H1 (cell line): Measurements from ENCODE around the gene CENPP. TPM values are rescaled to one million over a fixed set of nuclear protein-coding genes. Genes with fewer than 3 reads are reported as not detected.

ENCODE experiments used
- CTCF ChIA-PET: fragments of 300-600 bp; sonication (Branson Sonifier 250); formaldehyde crosslinking; loops from one replicate; lab custom pipeline; 2021; ENCODE audit not compliant: partially characterized antibody; lab: Charles Lee
- POLR2A ChIA-PET: fragments of 300-600 bp; sonication (Branson Sonifier 250); formaldehyde crosslinking; loops from one replicate; lab custom pipeline; 2021; ENCODE audit warnings: inconsistent platforms; ENCODE audit not compliant: partially characterized antibody; lab: Charles Lee
- DNase-seq, 2 experiments: peaks; one replicate each; pipeline versions ENCODE4 v3.0.0 to v3.0.0-alpha.2; 2010 to 2022; ENCODE audit warnings: low spot score in 2 of 2, low read depth in 1 of 2, mixed read lengths in 1 of 2
- FAIRE-seq: peaks from 2 replicates; lab custom pipeline; 2011; peaks lifted over from hg19 to GRCh38; lab: Jason Lieb, UNC
- H2AFZ ChIP-seq: 2 replicates; pipeline ENCODE4 v1.8.1; 2012; ENCODE audit warnings: low read length, inconsistent platforms
- H2AK5ac ChIP-seq: 2 replicates; pipeline ENCODE4 v1.6.1; 2013; ENCODE audit warnings: low read depth, low read length
- H2BK120ac ChIP-seq: replicated peaks from 2 replicates; pipeline ENCODE3; 2013; ENCODE audit warnings: low read depth, low read length, inconsistent platforms
- H2BK12ac ChIP-seq: 2 replicates; pipeline ENCODE4 v1.6.1; 2013; ENCODE audit warnings: low read depth, low read length
- H2BK15ac ChIP-seq: 2 replicates; pipeline ENCODE4 v1.6.1; 2013; ENCODE audit warnings: low read length
- H2BK20ac ChIP-seq: 2 replicates; pipeline ENCODE4 v1.6.1; 2013; ENCODE audit warnings: low read length
- H2BK5ac ChIP-seq: 2 replicates; pipeline ENCODE4 v1.6.1; 2013; ENCODE audit warnings: low read depth, low read length
- H3K14ac ChIP-seq: 2 replicates; pipeline ENCODE4 v1.6.1; 2013; ENCODE audit warnings: inconsistent platforms; ENCODE audit not compliant: insufficient read length
- H3K18ac ChIP-seq: 2 replicates; pipeline ENCODE4 v1.6.1; 2013; ENCODE audit warnings: low read length; ENCODE audit errors: extremely low read depth
- H3K23ac ChIP-seq: 2 replicates; pipeline ENCODE4 v1.6.1; 2013; ENCODE audit warnings: inconsistent platforms; ENCODE audit not compliant: insufficient read length
- H3K23me2 ChIP-seq: 2 replicates; pipeline ENCODE4 v1.6.1; 2013; ENCODE audit warnings: low read depth, low read length
- H3K27ac ChIP-seq: 2 replicates; pipeline ENCODE4 v1.6.1; 2011; ENCODE audit warnings: low read depth, low read length, inconsistent platforms
- H3K27me3 ChIP-seq, 4 experiments: replicated peaks in 1 of 4; 1 replicate in 1 of 4; 2 replicates in 3 of 4; pipeline versions ENCODE4 v1.6.1 to v1.8.1; 2011 to 2013; ENCODE audit warnings: low read length in 3 of 4, mild to moderate bottlenecking in 3 of 4, inconsistent platforms in 2 of 4, mixed read lengths in 2 of 4, moderate library complexity in 1 of 4; ENCODE audit not compliant: control insufficient read depth in 3 of 4, insufficient read depth in 3 of 4; ENCODE audit errors: extremely low read depth in 1 of 4
- H3K36me3 ChIP-seq, 4 experiments: 2 replicates each; pipeline versions ENCODE4 v1.6.1 to v1.8.1; 2011 to 2013; ENCODE audit warnings: mild to moderate bottlenecking in 4 of 4, low read length in 3 of 4, moderate library complexity in 2 of 4, control low read depth in 1 of 4, inconsistent platforms in 1 of 4; ENCODE audit not compliant: insufficient read depth in 4 of 4, control insufficient read depth in 2 of 4
- H3K4ac ChIP-seq: replicated peaks from 2 replicates; pipeline ENCODE3; 2013; ENCODE audit warnings: low read length, low read depth, mixed read lengths, inconsistent platforms; ENCODE audit not compliant: insufficient read length
- H3K4me1 ChIP-seq, 4 experiments: replicated peaks in 1 of 4; 1 replicate in 1 of 4; 2 replicates in 3 of 4; pipeline versions ENCODE4 v1.6.1 to v1.8.1; 2011 to 2013; ENCODE audit warnings: low read length in 3 of 4, inconsistent platforms in 2 of 4, mixed read lengths in 1 of 4; ENCODE audit not compliant: insufficient read depth in 4 of 4, control insufficient read depth in 3 of 4
- H3K4me2 ChIP-seq, 2 experiments: 2 replicates each; pipeline versions ENCODE4 v1.6.1 to v1.8.1; 2011 to 2013; ENCODE audit warnings: low read depth in 2 of 2, low read length in 2 of 2, control low read depth in 1 of 2, inconsistent platforms in 1 of 2, mild to moderate bottlenecking in 1 of 2; ENCODE audit not compliant: insufficient read depth in 1 of 2
- H3K4me3 ChIP-seq, 4 experiments: fragments of 200-600, 300-600 bp in 1 of 4; sonication (generic), shearing (Covaris generic), sonication (Bioruptor Twin) in 1 of 4; 2 replicates each; pipeline versions ENCODE4 v1.5.1 to v1.8.1; 2011 to 2016; ENCODE audit warnings: low read length in 4 of 4, low read depth in 3 of 4, control low read depth in 2 of 4, inconsistent platforms in 2 of 4, mild to moderate bottlenecking in 2 of 4, mixed read lengths in 1 of 4, moderate library complexity in 1 of 4; ENCODE audit not compliant: insufficient read depth in 2 of 4; ENCODE audit errors: extremely low read depth in 1 of 4
- H3K56ac ChIP-seq: replicated peaks from 2 replicates; pipeline ENCODE3; 2013; ENCODE audit warnings: low read depth, mild to moderate bottlenecking, mixed read lengths, low read length, inconsistent platforms; ENCODE audit not compliant: insufficient read length
- H3K79me1 ChIP-seq: 2 replicates; pipeline ENCODE4 v1.6.1; 2013; ENCODE audit warnings: low read depth, low read length, control low read depth
- H3K79me2 ChIP-seq, 2 experiments: 2 replicates each; pipeline versions ENCODE4 v1.6.1 to v1.8.1; 2012 to 2013; ENCODE audit warnings: low read length in 2 of 2, mild to moderate bottlenecking in 2 of 2, inconsistent platforms in 1 of 2; ENCODE audit not compliant: insufficient read depth in 2 of 2, control insufficient read depth in 1 of 2
- H3K9ac ChIP-seq, 4 experiments: replicated peaks in 1 of 4; 1 replicate in 1 of 4; 2 replicates in 3 of 4; pipeline versions ENCODE4 v1.6.1 to v1.8.1; 2011 to 2013; ENCODE audit warnings: low read depth in 3 of 4, low read length in 3 of 4, control low read depth in 2 of 4, mild to moderate bottlenecking in 2 of 4, moderate library complexity in 2 of 4, inconsistent platforms in 1 of 4; ENCODE audit errors: extremely low read depth in 1 of 4
- H3K9me3 ChIP-seq, 2 experiments: 2 replicates each; pipeline versions ENCODE4 v1.6.1 to v1.8.1; 2012 to 2013; ENCODE audit warnings: mild to moderate bottlenecking in 2 of 2, moderate library complexity in 2 of 2, control low read depth in 1 of 2, inconsistent platforms in 1 of 2, low read depth in 1 of 2, low read length in 1 of 2, mixed read lengths in 1 of 2; ENCODE audit not compliant: insufficient read depth in 2 of 2
- H4K20me1 ChIP-seq, 2 experiments: replicated peaks in 1 of 2; 2 replicates each; pipeline versions ENCODE3 to v1.8.1; 2011 to 2013; ENCODE audit warnings: inconsistent platforms in 2 of 2, low read length in 2 of 2, mild to moderate bottlenecking in 1 of 2; ENCODE audit not compliant: insufficient read depth in 2 of 2, control insufficient read depth in 1 of 2
- H4K5ac ChIP-seq: 2 replicates; pipeline ENCODE4 v1.6.1; 2013; ENCODE audit warnings: low read length, low read depth, mixed read lengths, inconsistent platforms; ENCODE audit not compliant: insufficient read length
- H4K8ac ChIP-seq: 2 replicates; pipeline ENCODE4 v1.8.0; 2013; ENCODE audit warnings: mild to moderate bottlenecking, moderate library complexity, low read length, inconsistent platforms; ENCODE audit not compliant: insufficient read depth; ENCODE audit errors: extremely low read depth
- H4K91ac ChIP-seq: replicated peaks from 2 replicates; pipeline ENCODE3; 2013; ENCODE audit warnings: low read length, mixed read lengths, inconsistent platforms; ENCODE audit not compliant: insufficient read length
- CHD1 ChIP-seq: IDR thresholded peaks from 2 replicates; pipeline ENCODE4 v1.6.1; 2012; ENCODE audit warnings: low read depth, low read length, improper control_type of control experiment
- CREB1 ChIP-seq: IDR thresholded peaks from 2 replicates; pipeline ENCODE4 v1.6.1; 2012; ENCODE audit warnings: inconsistent platforms
- MAX ChIP-seq: IDR thresholded peaks from 2 replicates; pipeline ENCODE4 v1.6.1; 2012; ENCODE audit warnings: inconsistent platforms
- POLR2AphosphoS5 ChIP-seq: IDR thresholded peaks from 2 replicates; pipeline ENCODE4 v1.6.1; 2011; ENCODE audit warnings: low read depth, low read length
- TAF1 ChIP-seq: IDR thresholded peaks from 2 replicates; pipeline ENCODE4 v1.6.1; 2011; ENCODE audit warnings: mild to moderate bottlenecking, low read depth, low read length
- USF2 ChIP-seq: IDR thresholded peaks from 2 replicates; pipeline ENCODE4 v1.6.1; 2011; ENCODE audit warnings: low read length, improper control_type of control experiment
- polyA plus RNA-seq, 7 experiments: library from polyadenylated mRNA; depleted of rRNA in 3 of 7; stranded (reverse) in 5 of 7; unstranded in 2 of 7; fragments of >200 nt in 5 of 7; fragments of 200-250 nt in 2 of 7; gene quantifications; 1 replicate in 5 of 7; 2 replicates in 1 of 7; 4 replicates in 1 of 7; pipeline versions ENCODE4 v1.2.1 to v1.2.3, GENCODE V29; 2011 to 2013; ENCODE audit warnings: missing spikeins in 2 of 7, mixed read lengths in 2 of 7
- total RNA-seq: library from RNA; stranded (reverse); fragmentation: NEBNext Ultra II Directional; extraction: Animal tissue kit (Norgen Biotek cat#: 25700); gene quantifications from 2 replicates; pipeline ENCODE4 v1.2.1, GENCODE V29; 2021

The CENPP gene
- total and polyA plus RNA-seq, 2 of the 8 experiments (the other 6 are each of a cell fraction or from before 2014, with no cell fraction given): 2.7 to 10.8 TPM

GRCh38 chr9:92463387-92463786 lies 137.6 kb downstream of the CENPP start:
- no peak overlapping the region for H2AK5ac ChIP-seq
- no peaks in the 10 kb centered on the region for H3K36me3 ChIP-seq
- H2AFZ ChIP-seq: no peak overlapping the region
- H3K79me2 ChIP-seq: no peaks in the 10 kb centered on the region
- H3K4me1 ChIP-seq: no peaks in the 10 kb centered on the region
- H2BK20ac ChIP-seq: no peak overlapping the region
- DNase-seq: no peak
- H3K27me3 ChIP-seq: no peaks in the 10 kb centered on the region
- no peaks in the 10 kb centered on the region for H3K23me2 ChIP-seq
- H3K4ac ChIP-seq: no peak overlapping the region
- TF ChIP-seq TAF1 (no peak), CREB1 (no peak), USF2 (no peak), CHD1 (no peak), POLR2AphosphoS5 (no peak), MAX (no peak)
- H3K4me3 ChIP-seq: no peak overlapping the region
- no peak overlapping the region for H3K9ac ChIP-seq
- H2BK5ac ChIP-seq: no peak overlapping the region
- no peak overlapping the region for H3K27ac ChIP-seq
- H3K4me2 ChIP-seq: no peak overlapping the region
- ChIA-PET POLR2A (no interaction called here), CTCF (interaction anchor here (1.0 to 1.2 kb wide), 4 partner anchors 8 to 324 kb away, joined by 3 read pairs; no protein-coding TSS in a partner anchor)
- H4K20me1 ChIP-seq: no peaks in the 10 kb centered on the region
- H2BK120ac ChIP-seq: no peak overlapping the region
- H4K8ac ChIP-seq: no peak overlapping the region
- H2BK15ac ChIP-seq: no peak overlapping the region
- H4K5ac ChIP-seq: no peak overlapping the region
- H3K23ac ChIP-seq: no peak overlapping the region
- H3K56ac ChIP-seq: no peak overlapping the region
- H3K79me1 ChIP-seq: no peaks in the 10 kb centered on the region
- FAIRE-seq: no peak
- no peak overlapping the region for H2BK12ac ChIP-seq
- H3K18ac ChIP-seq: no peak overlapping the region
- no peaks in the 10 kb centered on the region for H3K9me3 ChIP-seq
- no peak overlapping the region for H3K14ac ChIP-seq
- no peak overlapping the region for H4K91ac ChIP-seq
